Activated T-cell treated with anti-CD3 and anti-CD28 coated beads, Interleukin-2, amount 50 U/mL, for 4 hours (primary cell): ENCODE results near the gene PHYHIPL. TPM values are rescaled to one million over a fixed set of nuclear protein-coding genes. Genes with fewer than 3 reads are reported as not detected.

ENCODE experiments used
- ATAC-seq, 2 donors: fragments of 200-7000 bp; cut with Tn5 transposase; one replicate each; pipeline ENCODE4 v1.10.0; 2021
- DNase-seq: peaks from one replicate; pipeline ENCODE4 v3.0.0-alpha.2; 2020
- H3K27me3 Mint-ChIP-seq: one replicate; pipeline ENCODE4 v1.8.0; 2021; ENCODE audit warnings: low read depth, mixed read lengths
- H3K36me3 Mint-ChIP-seq: one replicate; pipeline ENCODE4 v1.8.0; 2022; ENCODE audit warnings: mixed read lengths; ENCODE audit not compliant: insufficient read depth
- H3K4me1 Mint-ChIP-seq: one replicate; pipeline ENCODE4 v1.8.0; 2021; ENCODE audit warnings: low read depth, mixed read lengths
- H3K4me3 Mint-ChIP-seq: one replicate; pipeline ENCODE4 v1.8.0; 2021; ENCODE audit warnings: mild to moderate bottlenecking, moderate library complexity, mixed read lengths
- H3K9me3 Mint-ChIP-seq: one replicate; pipeline ENCODE4 v1.8.0; 2021; ENCODE audit warnings: mixed read lengths
- total RNA-seq, 3 donors: library from RNA; stranded (reverse); gene quantifications; one replicate each; pipeline ENCODE4 v1.2.1, GENCODE V29; 2021

Gene PHYHIPL
- total RNA-seq, 3 donors from 2014 or later, result not detected

- Mint-ChIP-seq H3K27me3 (no peaks in the 10 kb centered on the region), H3K36me3 (no peaks in the 10 kb centered on the region), H3K9me3 (peaks cover 4% of the 10 kb centered on the region), H3K4me1 (no peaks in the 10 kb centered on the region), H3K4me3 (no peak overlapping the region)
- ATAC-seq (no peak), DNase-seq (no peak)
Observed at GRCh38 chr10:59257224-59257623, 80.8 kb downstream of the PHYHIPL start.

- DNase-seq (no peak), ATAC-seq (no peak)
- Mint-ChIP-seq H3K27me3 (no peaks in the 10 kb centered on the region), H3K36me3 (no peaks in the 10 kb centered on the region), H3K9me3 (peaks cover 4% of the 10 kb centered on the region), H3K4me3 (no peak overlapping the region), H3K4me1 (no peaks in the 10 kb centered on the region)
Observed at GRCh38 chr10:59258890-59259289, 82.4 kb downstream of the PHYHIPL start.

- Mint-ChIP-seq H3K36me3 (no peaks in the 10 kb centered on the region), H3K9me3 (peaks cover 4% of the 10 kb centered on the region), H3K27me3 (no peaks in the 10 kb centered on the region), H3K4me3 (no peak overlapping the region), H3K4me1 (no peaks in the 10 kb centered on the region)
- ATAC-seq (no peak), DNase-seq (no peak)
Observed at GRCh38 chr10:59265141-59265540, 88.7 kb downstream of the PHYHIPL start.

GRCh38 chr10:59266321-59266720 lies 89.9 kb downstream of the PHYHIPL start:
- no peaks in the 10 kb centered on the region for H3K36me3 Mint-ChIP-seq
- no peaks in the 10 kb centered on the region for H3K4me1 Mint-ChIP-seq
- H3K27me3 Mint-ChIP-seq, result no peaks in the 10 kb centered on the region
- ATAC-seq (no peak), DNase-seq (no peak)
- H3K9me3 Mint-ChIP-seq, result no peaks in the 10 kb centered on the region
- H3K4me3 Mint-ChIP-seq, result no peak overlapping the region

GRCh38 chr10:59268460-59268859 lies 92.0 kb downstream of the PHYHIPL start:
- H3K4me3 Mint-ChIP-seq, result no peak overlapping the region
- DNase-seq (no peak), ATAC-seq (no peak)
- no peaks in the 10 kb centered on the region for H3K27me3 Mint-ChIP-seq
- no peaks in the 10 kb centered on the region for H3K4me1 Mint-ChIP-seq
- H3K36me3 Mint-ChIP-seq, result no peaks in the 10 kb centered on the region
- H3K9me3 Mint-ChIP-seq, result no peaks in the 10 kb centered on the region

GRCh38 chr10:59269651-59270050 lies 93.2 kb downstream of the PHYHIPL start:
- ATAC-seq (no peak), DNase-seq (no peak)
- Mint-ChIP-seq H3K36me3 (no peaks in the 10 kb centered on the region), H3K9me3 (no peaks in the 10 kb centered on the region), H3K4me3 (no peak overlapping the region), H3K27me3 (no peaks in the 10 kb centered on the region), H3K4me1 (no peaks in the 10 kb centered on the region)

GRCh38 chr10:59270492-59270891 lies 94.0 kb downstream of the PHYHIPL start:
- Mint-ChIP-seq H3K27me3 (no peaks in the 10 kb centered on the region), H3K36me3 (no peaks in the 10 kb centered on the region), H3K4me1 (no peaks in the 10 kb centered on the region), H3K4me3 (no peak overlapping the region), H3K9me3 (no peaks in the 10 kb centered on the region)
- ATAC-seq (no peak), DNase-seq (no peak)

GRCh38 chr10:59271160-59271559 lies 94.7 kb downstream of the PHYHIPL start:
- Mint-ChIP-seq H3K36me3 (no peaks in the 10 kb centered on the region), H3K4me3 (no peak overlapping the region), H3K9me3 (no peaks in the 10 kb centered on the region), H3K4me1 (no peaks in the 10 kb centered on the region), H3K27me3 (no peaks in the 10 kb centered on the region)
- ATAC-seq (no peak), DNase-seq (no peak)

GRCh38 chr10:59272061-59272460 lies 95.6 kb downstream of the PHYHIPL start:
- H3K4me1 Mint-ChIP-seq, result no peaks in the 10 kb centered on the region
- no peaks in the 10 kb centered on the region for H3K36me3 Mint-ChIP-seq
- H3K27me3 Mint-ChIP-seq, result no peaks in the 10 kb centered on the region
- no peak for ATAC-seq
- DNase-seq, result no peak
- no peak overlapping the region for H3K4me3 Mint-ChIP-seq
- H3K9me3 Mint-ChIP-seq, result no peaks in the 10 kb centered on the region

- H3K4me1 Mint-ChIP-seq, result no peaks in the 10 kb centered on the region
- H3K9me3 Mint-ChIP-seq, result no peaks in the 10 kb centered on the region
- H3K36me3 Mint-ChIP-seq, result no peaks in the 10 kb centered on the region
- DNase-seq, result no peak
- no peak overlapping the region for H3K4me3 Mint-ChIP-seq
- no peaks in the 10 kb centered on the region for H3K27me3 Mint-ChIP-seq
- no peak for ATAC-seq
Observed at GRCh38 chr10:59273445-59273844, 97.0 kb downstream of the PHYHIPL start.

GRCh38 chr10:59276133-59276532 lies 99.7 kb downstream of the PHYHIPL start:
- Mint-ChIP-seq H3K4me3 (no peak overlapping the region), H3K27me3 (no peaks in the 10 kb centered on the region), H3K9me3 (no peaks in the 10 kb centered on the region), H3K4me1 (no peaks in the 10 kb centered on the region), H3K36me3 (no peaks in the 10 kb centered on the region)
- ATAC-seq (no peak), DNase-seq (no peak)

- no peaks in the 10 kb centered on the region for H3K36me3 Mint-ChIP-seq
- no peaks in the 10 kb centered on the region for H3K9me3 Mint-ChIP-seq
- H3K27me3 Mint-ChIP-seq, result no peaks in the 10 kb centered on the region
- H3K4me1 Mint-ChIP-seq, result no peaks in the 10 kb centered on the region
- no peak overlapping the region for H3K4me3 Mint-ChIP-seq
- DNase-seq (no peak), ATAC-seq (no peak)
Observed at GRCh38 chr10:59276919-59277318, 100.5 kb downstream of the PHYHIPL start.

GRCh38 chr10:59279476-59279875 lies 103.0 kb downstream of the PHYHIPL start:
- Mint-ChIP-seq H3K4me3 (no peak overlapping the region), H3K9me3 (no peaks in the 10 kb centered on the region), H3K36me3 (no peaks in the 10 kb centered on the region), H3K27me3 (no peaks in the 10 kb centered on the region), H3K4me1 (no peaks in the 10 kb centered on the region)
- no peak for DNase-seq
- no peak for ATAC-seq

- H3K36me3 Mint-ChIP-seq, result no peaks in the 10 kb centered on the region
- H3K4me1 Mint-ChIP-seq, result no peaks in the 10 kb centered on the region
- ATAC-seq (no peak), DNase-seq (no peak)
- no peak overlapping the region for H3K4me3 Mint-ChIP-seq
- no peaks in the 10 kb centered on the region for H3K9me3 Mint-ChIP-seq
- no peaks in the 10 kb centered on the region for H3K27me3 Mint-ChIP-seq
Observed at GRCh38 chr10:59279991-59280505, 103.6 kb downstream of the PHYHIPL start.

GRCh38 chr10:59281861-59282260 lies 105.4 kb downstream of the PHYHIPL start:
- H3K27me3 Mint-ChIP-seq, result no peaks in the 10 kb centered on the region
- H3K9me3 Mint-ChIP-seq, result no peaks in the 10 kb centered on the region

More at GRCh38 chr10:59281861-59282260, 105.4 kb downstream of the PHYHIPL start:
- Mint-ChIP-seq H3K4me1 (no peaks in the 10 kb centered on the region), H3K4me3 (no peak overlapping the region), H3K36me3 (no peaks in the 10 kb centered on the region)
- DNase-seq (no peak), ATAC-seq (no peak)
